HepG2 (cell line): ENCODE measurements around the gene PTCD3. TPM values are rescaled to one million over a fixed set of nuclear protein-coding genes. Genes with fewer than 3 reads are reported as not detected.

Experiments
- ARHGAP35 ChIP-seq: sonication (generic); formaldehyde crosslinking; IDR thresholded peaks from 2 replicates; pipeline ENCODE4 v1.9.0; 2022; ENCODE audit warnings: mild to moderate bottlenecking, inconsistent platforms, moderate library complexity, missing genetic modification reagents, borderline replicate concordance
- CHCHD3 ChIP-seq: sonication (generic); formaldehyde crosslinking; IDR thresholded peaks from 2 replicates; pipeline ENCODE4 v1.8.0; 2022; ENCODE audit warnings: mild to moderate bottlenecking, missing genetic modification reagents, moderate library complexity
- ELF1 ChIP-seq: sonication (generic); formaldehyde crosslinking; IDR thresholded peaks from 2 replicates; pipeline ENCODE4 v1.4.0; 2020; ENCODE audit warnings: missing genetic modification reagents
- GATA4 ChIP-seq: sonication (generic); IDR thresholded peaks from 2 replicates; pipeline ENCODE4 v1.6.1; 2016; ENCODE audit warnings: antibody characterized with exemption, low read depth, borderline replicate concordance
- HIVEP1 ChIP-seq: sonication (generic); formaldehyde crosslinking; IDR thresholded peaks from 2 replicates; pipeline ENCODE4 v1.4.0; 2020; ENCODE audit warnings: mild to moderate bottlenecking, missing genetic modification reagents
- IKZF1 ChIP-seq: fragments of 450-650 bp; IDR thresholded peaks from 2 replicates; pipeline ENCODE4 v1.7.1; 2016
- KDM5A ChIP-seq: fragments of 200-600 bp; sonication (generic); IDR thresholded peaks from 2 replicates; pipeline ENCODE4 v1.7.0; 2018; ENCODE audit warnings: antibody characterized with exemption, mild to moderate bottlenecking, low read length, borderline replicate concordance
- NCOA5 ChIP-seq: sonication (generic); formaldehyde crosslinking; IDR thresholded peaks from 2 replicates; pipeline ENCODE4 v1.4.0; 2020; ENCODE audit warnings: missing genetic modification reagents
- NFE2 ChIP-seq: sonication (generic); formaldehyde crosslinking; IDR thresholded peaks from 2 replicates; pipeline ENCODE4 v1.4.0; 2020; ENCODE audit warnings: missing genetic modification reagents
- NRL ChIP-seq: sonication (generic); formaldehyde crosslinking; IDR thresholded peaks from 2 replicates; pipeline ENCODE4 v1.5.0; 2020; ENCODE audit warnings: missing genetic modification reagents, mild to moderate bottlenecking, moderate library complexity, borderline replicate concordance
- TARDBP ChIP-seq: sonication (generic); formaldehyde crosslinking; IDR thresholded peaks from 2 replicates; pipeline ENCODE4 v1.8.0; 2022; ENCODE audit warnings: mild to moderate bottlenecking, missing genetic modification reagents
- TBX2 ChIP-seq: sonication (generic); formaldehyde crosslinking; IDR thresholded peaks from 2 replicates; pipeline ENCODE4 v1.5.0; 2020; ENCODE audit warnings: missing genetic modification reagents, mild to moderate bottlenecking, borderline replicate concordance
- TOPORS ChIP-seq: sonication (generic); formaldehyde crosslinking; IDR thresholded peaks from 2 replicates; pipeline ENCODE4 v1.8.0; 2023; ENCODE audit warnings: mild to moderate bottlenecking, missing genetic modification reagents
- ZNF256 ChIP-seq: sonication (generic); formaldehyde crosslinking; conservative IDR thresholded peaks from 2 replicates; pipeline ENCODE4 v1.4.0; 2020; ENCODE audit warnings: missing genetic modification reagents
- ZNF367 ChIP-seq: sonication (generic); formaldehyde crosslinking; IDR thresholded peaks from 2 replicates; pipeline ENCODE4 v1.4.0; 2020; ENCODE audit warnings: missing genetic modification reagents, borderline replicate concordance
- ZNF629 ChIP-seq: sonication (generic); formaldehyde crosslinking; conservative IDR thresholded peaks from 2 replicates; pipeline ENCODE4 v1.5.0; 2020; ENCODE audit warnings: missing genetic modification reagents
- ZNF670 ChIP-seq: sonication (generic); formaldehyde crosslinking; IDR thresholded peaks from 2 replicates; pipeline ENCODE4 v1.8.0; 2022; ENCODE audit warnings: mild to moderate bottlenecking, missing genetic modification reagents, borderline replicate concordance
- ZNF703 ChIP-seq: sonication (generic); formaldehyde crosslinking; IDR thresholded peaks from 2 replicates; pipeline ENCODE4 v1.5.1; 2020; ENCODE audit warnings: missing genetic modification reagents, mild to moderate bottlenecking, moderate library complexity, borderline replicate concordance
- ZNF775 ChIP-seq: sonication (generic); formaldehyde crosslinking; IDR thresholded peaks from 2 replicates; pipeline ENCODE4 v1.4.0; 2020; ENCODE audit warnings: missing genetic modification reagents, mild to moderate bottlenecking, moderate library complexity, borderline replicate concordance
- ZNF780A ChIP-seq: sonication (generic); formaldehyde crosslinking; IDR thresholded peaks from 2 replicates; pipeline ENCODE4 v1.8.0; 2022; ENCODE audit warnings: mild to moderate bottlenecking, missing genetic modification reagents, moderate library complexity
- ZNF792 ChIP-seq: IDR thresholded peaks from 2 replicates; pipeline ENCODE4 v1.6.1; 2016
- polyA plus RNA-seq, 8 experiments: library from polyadenylated mRNA; depleted of rRNA in 3 of 8; stranded (reverse) in 7 of 8; unstranded in 1 of 8; fragments of >200 nt; fragmentation: Illumina TruSeq in 4 of 8; extraction: Trizol in 4 of 8; gene quantifications; 2 replicates each; pipeline versions ENCODE4 v1.2.1 to v1.2.3, GENCODE V29; 2011 to 2016; ENCODE audit warnings: low read depth in 4 of 8, missing spikeins in 1 of 8, mixed read lengths in 1 of 8; ENCODE audit not compliant: insufficient read depth in 1 of 8
- total RNA-seq, 5 experiments: library from RNA; depleted of rRNA; stranded (reverse); fragments of >200 nt; fragmentation: Illumina TruSeq; extraction: Trizol; gene quantifications; 2 replicates each; pipeline ENCODE4 v1.2.3, GENCODE V29; 2016; ENCODE audit warnings: low read depth in 1 of 5
- TF ChIP-seq, protein P1 (sequence below): sonication (generic); formaldehyde crosslinking; IDR thresholded peaks from 2 replicates; pipeline ENCODE4 v1.4.0; 2020; ENCODE audit warnings: mild to moderate bottlenecking, missing genetic modification reagents
- TF ChIP-seq, protein P2 (sequence below): sonication (generic); formaldehyde crosslinking; IDR thresholded peaks from 2 replicates; pipeline ENCODE4 v1.9.0; 2021; ENCODE audit warnings: mild to moderate bottlenecking, missing genetic modification reagents

Gene PTCD3
- total and polyA plus RNA-seq, 2 of the 13 experiments (the other 11 are each of a cell fraction or from before 2014, with no cell fraction given) = 124 to 309 TPM

- TF ChIP-seq ZNF367 (CRISPR knock-in tag) = no peak
- no peak for TF ChIP-seq NCOA5 (CRISPR knock-in tag)
- no peak for TF ChIP-seq ZNF780A (CRISPR knock-in tag)
- no peak for TF ChIP-seq ZNF256 (CRISPR knock-in tag)
- no peak for TF ChIP-seq ZNF775 (CRISPR knock-in tag)
- no peak; the same call in 1 of the 2 replicates for TF ChIP-seq GATA4
- TF ChIP-seq, protein P1, sequence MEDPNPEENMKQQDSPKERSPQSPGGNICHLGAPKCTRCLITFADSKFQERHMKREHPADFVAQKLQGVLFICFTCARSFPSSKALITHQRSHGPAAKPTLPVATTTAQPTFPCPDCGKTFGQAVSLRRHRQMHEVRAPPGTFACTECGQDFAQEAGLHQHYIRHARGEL = no peak
- TF ChIP-seq ELF1 (CRISPR knock-in tag) = peak; percentile 89
- TF ChIP-seq ZNF792 (CRISPR knock-in tag) = no peak; the same call in 1 of the 2 replicates
- TF ChIP-seq ZNF629 (CRISPR knock-in tag) = peak; percentile 28; the same call in 1 of the 2 replicates
- peak; percentile 29; the same call in 1 of the 2 replicates for TF ChIP-seq HIVEP1 (CRISPR knock-in tag)
- no peak for TF ChIP-seq NFE2
- TF ChIP-seq, protein P2, sequence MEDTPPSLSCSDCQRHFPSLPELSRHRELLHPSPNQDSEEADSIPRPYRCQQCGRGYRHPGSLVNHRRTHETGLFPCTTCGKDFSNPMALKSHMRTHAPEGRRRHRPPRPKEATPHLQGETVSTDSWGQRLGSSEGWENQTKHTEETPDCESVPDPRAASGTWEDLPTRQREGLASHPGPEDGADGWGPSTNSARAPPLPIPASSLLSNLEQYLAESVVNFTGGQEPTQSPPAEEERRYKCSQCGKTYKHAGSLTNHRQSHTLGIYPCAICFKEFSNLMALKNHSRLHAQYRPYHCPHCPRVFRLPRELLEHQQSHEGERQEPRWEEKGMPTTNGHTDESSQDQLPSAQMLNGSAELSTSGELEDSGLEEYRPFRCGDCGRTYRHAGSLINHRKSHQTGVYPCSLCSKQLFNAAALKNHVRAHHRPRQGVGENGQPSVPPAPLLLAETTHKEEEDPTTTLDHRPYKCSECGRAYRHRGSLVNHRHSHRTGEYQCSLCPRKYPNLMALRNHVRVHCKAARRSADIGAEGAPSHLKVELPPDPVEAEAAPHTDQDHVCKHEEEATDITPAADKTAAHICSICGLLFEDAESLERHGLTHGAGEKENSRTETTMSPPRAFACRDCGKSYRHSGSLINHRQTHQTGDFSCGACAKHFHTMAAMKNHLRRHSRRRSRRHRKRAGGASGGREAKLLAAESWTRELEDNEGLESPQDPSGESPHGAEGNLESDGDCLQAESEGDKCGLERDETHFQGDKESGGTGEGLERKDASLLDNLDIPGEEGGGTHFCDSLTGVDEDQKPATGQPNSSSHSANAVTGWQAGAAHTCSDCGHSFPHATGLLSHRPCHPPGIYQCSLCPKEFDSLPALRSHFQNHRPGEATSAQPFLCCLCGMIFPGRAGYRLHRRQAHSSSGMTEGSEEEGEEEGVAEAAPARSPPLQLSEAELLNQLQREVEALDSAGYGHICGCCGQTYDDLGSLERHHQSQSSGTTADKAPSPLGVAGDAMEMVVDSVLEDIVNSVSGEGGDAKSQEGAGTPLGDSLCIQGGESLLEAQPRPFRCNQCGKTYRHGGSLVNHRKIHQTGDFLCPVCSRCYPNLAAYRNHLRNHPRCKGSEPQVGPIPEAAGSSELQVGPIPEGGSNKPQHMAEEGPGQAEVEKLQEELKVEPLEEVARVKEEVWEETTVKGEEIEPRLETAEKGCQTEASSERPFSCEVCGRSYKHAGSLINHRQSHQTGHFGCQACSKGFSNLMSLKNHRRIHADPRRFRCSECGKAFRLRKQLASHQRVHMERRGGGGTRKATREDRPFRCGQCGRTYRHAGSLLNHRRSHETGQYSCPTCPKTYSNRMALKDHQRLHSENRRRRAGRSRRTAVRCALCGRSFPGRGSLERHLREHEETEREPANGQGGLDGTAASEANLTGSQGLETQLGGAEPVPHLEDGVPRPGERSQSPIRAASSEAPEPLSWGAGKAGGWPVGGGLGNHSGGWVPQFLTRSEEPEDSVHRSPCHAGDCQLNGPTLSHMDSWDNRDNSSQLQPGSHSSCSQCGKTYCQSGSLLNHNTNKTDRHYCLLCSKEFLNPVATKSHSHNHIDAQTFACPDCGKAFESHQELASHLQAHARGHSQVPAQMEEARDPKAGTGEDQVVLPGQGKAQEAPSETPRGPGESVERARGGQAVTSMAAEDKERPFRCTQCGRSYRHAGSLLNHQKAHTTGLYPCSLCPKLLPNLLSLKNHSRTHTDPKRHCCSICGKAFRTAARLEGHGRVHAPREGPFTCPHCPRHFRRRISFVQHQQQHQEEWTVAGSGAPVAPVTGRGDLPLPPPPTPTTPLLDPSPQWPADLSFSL (CRISPR knock-in tag) = no peak
- peak; percentile 81 for TF ChIP-seq NRL (CRISPR knock-in tag)
- no peak; the same call in 1 of the 2 replicates for TF ChIP-seq ZNF670 (CRISPR knock-in tag)
- TF ChIP-seq TBX2 (CRISPR knock-in tag) = peak; percentile 83; the same call in 1 of the 2 replicates
- TF ChIP-seq KDM5A = peak; percentile 93
- TF ChIP-seq CHCHD3 (CRISPR knock-in tag) = 0 out of 2 replicates have a peak, but pooled peaks have one; percentile 52
- TF ChIP-seq TOPORS (CRISPR knock-in tag) = 0 out of 2 replicates have a peak, but pooled peaks have one; percentile 69
- TF ChIP-seq ARHGAP35 (CRISPR knock-in tag) = no peak
- TF ChIP-seq IKZF1 = no peak
- TF ChIP-seq TARDBP = peak; percentile 48; the same call in 1 of the 2 replicates
- no peak; the same call in 1 of the 2 replicates for TF ChIP-seq ZNF703 (CRISPR knock-in tag)
Observed at GRCh38 chr2:86105969-86106945, at the start of gene PTCD3 (continued).
